OCI-LY1 (cell line): ENCODE measurements around the gene SLC22A15.

Experiments used
- H2AFZ ChIP-seq: fragments of 200-600 bp; sonication (generic), shearing (Covaris generic); 2 replicates; pipeline ENCODE4 v1.6.0; 2014; ENCODE audit warnings: antibody characterized with exemption, mild to moderate bottlenecking, low read length
- H3F3A ChIP-seq: fragments of 200-600 bp; sonication (generic), shearing (Covaris generic); 2 replicates; pipeline ENCODE4 v1.6.0; 2014; ENCODE audit warnings: mild to moderate bottlenecking, antibody characterized with exemption, low read length, moderate library complexity; ENCODE audit not compliant: insufficient read depth
- H3K27ac ChIP-seq: fragments of 200-600 bp; sonication (generic); 2 replicates; pipeline ENCODE4 v1.5.1; 2014; ENCODE audit warnings: low read length, mixed run types, mild to moderate bottlenecking, low read depth; ENCODE audit not compliant: poor library complexity, severe bottlenecking
- H3K27me3 ChIP-seq: fragments of 200-600 bp; sonication (generic); 2 replicates; pipeline ENCODE4 v1.6.0; 2014; ENCODE audit warnings: antibody characterized with exemption, mild to moderate bottlenecking, low read length, moderate library complexity; ENCODE audit not compliant: insufficient read depth
- H3K36me3 ChIP-seq: fragments of 200-600 bp; sonication (generic); 2 replicates; pipeline ENCODE4 v1.6.1; 2014; ENCODE audit warnings: mild to moderate bottlenecking, antibody characterized with exemption, low read length, moderate library complexity, mixed read lengths; ENCODE audit not compliant: insufficient read depth
- H3K4me1 ChIP-seq: fragments of 200-600 bp; sonication (generic); 2 replicates; pipeline ENCODE4 v1.5.1; 2014; ENCODE audit warnings: mild to moderate bottlenecking, low read length, moderate library complexity; ENCODE audit not compliant: insufficient read depth, severe bottlenecking
- H3K4me2 ChIP-seq: fragments of 200-600 bp; sonication (generic), shearing (Covaris generic); 2 replicates; pipeline ENCODE4 v1.6.1; 2014; ENCODE audit warnings: low read length
- H3K4me3 ChIP-seq: fragments of 200-600 bp; sonication (generic); 2 replicates; pipeline ENCODE4 v1.5.1; 2014; ENCODE audit warnings: low read length, low read depth, mild to moderate bottlenecking, mixed read lengths; ENCODE audit not compliant: poor library complexity, severe bottlenecking
- H3K79me2 ChIP-seq: fragments of 200-600 bp; shearing (Covaris generic); 2 replicates; pipeline ENCODE4 v1.6.1; 2016; ENCODE audit warnings: mixed run types, low read length, mixed read lengths; ENCODE audit not compliant: insufficient read depth
- H3K9ac ChIP-seq: fragments of 200-600 bp; sonication (generic), shearing (Covaris generic); 2 replicates; pipeline ENCODE4 v1.6.1; 2014; ENCODE audit warnings: mild to moderate bottlenecking, low read length, mixed read lengths
- H3K9me2 ChIP-seq: fragments of 200-600 bp; sonication (generic), shearing (Covaris generic); 2 replicates; pipeline ENCODE4 v1.6.1; 2014; ENCODE audit warnings: low read depth, mild to moderate bottlenecking, low read length, mixed read lengths
- H3K9me3 ChIP-seq: fragments of 200-600 bp; shearing (Covaris generic); 2 replicates; pipeline ENCODE4 v1.6.1; 2014; ENCODE audit warnings: low read length, mixed read lengths
- H4K20me1 ChIP-seq: fragments of 200-600 bp; sonication (generic), shearing (Covaris generic); 2 replicates; pipeline ENCODE4 v1.6.0; 2016; ENCODE audit warnings: mild to moderate bottlenecking, low read length; ENCODE audit not compliant: insufficient read depth
- CTCF ChIP-seq: fragments of 200-600 bp; sonication (generic), shearing (Covaris generic); IDR thresholded peaks from 2 replicates; pipeline ENCODE4 v1.5.1; 2017; ENCODE audit warnings: mild to moderate bottlenecking, antibody characterized with exemption, low read length, moderate library complexity, mixed read lengths
- EZH2 ChIP-seq: fragments of 200-600 bp; sonication (generic), shearing (Covaris generic); IDR thresholded peaks from 2 replicates; pipeline ENCODE4 v1.8.0; 2017; ENCODE audit warnings: borderline replicate concordance, mixed run types, mild to moderate bottlenecking, antibody characterized with exemption, low read length, moderate library complexity, mixed read lengths

SLC22A15 gene

GRCh38 chr1:115975569-115976061, 698 bp upstream of the SLC22A15 start:
- H3K9me2 ChIP-seq, result no peaks in the 10 kb centered on the region
- H3F3A ChIP-seq, result no peaks in the 10 kb centered on the region
- H3K9ac ChIP-seq, result no peak overlapping the region; the same call in 1 of the 2 replicates
- H3K4me2 ChIP-seq, result peak overlapping the region; percentile 66
- H4K20me1 ChIP-seq, result no peaks in the 10 kb centered on the region
- H3K4me3 ChIP-seq, result peak overlapping the region; percentile 47
- no peaks in the 10 kb centered on the region for H3K9me3 ChIP-seq
- H3K27me3 ChIP-seq, result no peaks in the 10 kb centered on the region
- H3K4me1 ChIP-seq, result no peaks in the 10 kb centered on the region
- H3K79me2 ChIP-seq, result no peaks in the 10 kb centered on the region
- no peaks in the 10 kb centered on the region for H3K36me3 ChIP-seq
- no peak for TF ChIP-seq CTCF
- TF ChIP-seq EZH2, result no peak
- H2AFZ ChIP-seq, result no peak overlapping the region
- no peak overlapping the region for H3K27ac ChIP-seq

- H3K27ac ChIP-seq, result no peak overlapping the region
- H3K9me3 ChIP-seq, result no peaks in the 10 kb centered on the region
- H2AFZ ChIP-seq, result no peak overlapping the region
- no peaks in the 10 kb centered on the region for H3K4me1 ChIP-seq
- H4K20me1 ChIP-seq, result no peaks in the 10 kb centered on the region
- H3K27me3 ChIP-seq, result no peaks in the 10 kb centered on the region
- H3K9me2 ChIP-seq, result no peaks in the 10 kb centered on the region
- H3F3A ChIP-seq, result no peaks in the 10 kb centered on the region
- TF ChIP-seq CTCF (no peak), EZH2 (no peak)
- H3K79me2 ChIP-seq, result no peaks in the 10 kb centered on the region
- H3K4me2 ChIP-seq, result no peak overlapping the region
- no peaks in the 10 kb centered on the region for H3K36me3 ChIP-seq
- no peak overlapping the region for H3K9ac ChIP-seq
- H3K4me3 ChIP-seq, result no peak overlapping the region
These were observed 697 bp downstream of the SLC22A15 start for GRCh38 chr1:115976921-115977498.

- no peaks in the 10 kb centered on the region for H3K27me3 ChIP-seq
- H4K20me1 ChIP-seq, result no peaks in the 10 kb centered on the region
- no peaks in the 10 kb centered on the region for H3K9me2 ChIP-seq
- H3K9me3 ChIP-seq, result no peaks in the 10 kb centered on the region
- H3F3A ChIP-seq, result no peaks in the 10 kb centered on the region
- no peak for TF ChIP-seq EZH2
- no peak for TF ChIP-seq CTCF
- H3K4me1 ChIP-seq, result no peaks in the 10 kb centered on the region
- H2AFZ ChIP-seq, result no peak overlapping the region
- no peaks in the 10 kb centered on the region for H3K36me3 ChIP-seq
- H3K4me2 ChIP-seq, result no peak overlapping the region
- H3K27ac ChIP-seq, result no peak overlapping the region
- no peaks in the 10 kb centered on the region for H3K79me2 ChIP-seq
- H3K4me3 ChIP-seq, result no peak overlapping the region
- H3K9ac ChIP-seq, result no peak overlapping the region
These were observed 1.4 kb downstream of the SLC22A15 start for GRCh38 chr1:115977499-115978258.
